Kidney (tissue), 14 donors: ENCODE measurements around the gene SYNPO2. TPM values are rescaled to one million over a fixed set of nuclear protein-coding genes. Genes with fewer than 3 reads are reported as not detected.

ENCODE experiments used
- DNase-seq, 5 donors: peaks; one replicate each; pipeline ENCODE4 v3.0.0-alpha.2; 2013 to 2020
- FAIRE-seq: peaks from 2 replicates; lab custom pipeline; 2012; peaks lifted over from hg19 to GRCh38; lab: Jason Lieb, UNC
- H3K27ac ChIP-seq, 2 donors: one replicate each; pipeline ENCODE4 v1.7.0; 2013; ENCODE audit warnings: low read depth in 2 of 2, low read length in 2 of 2, inconsistent platforms in 1 of 2
- H3K27me3 ChIP-seq: one replicate; pipeline ENCODE4 v1.7.1; 2013; ENCODE audit warnings: low read length, inconsistent platforms; ENCODE audit not compliant: control insufficient read depth, insufficient read depth
- H3K36me3 ChIP-seq, 3 donors: one replicate each; pipeline versions ENCODE4 v1.7.0 to v1.7.1; 2013; ENCODE audit warnings: low read length in 3 of 3, control low read depth in 1 of 3, inconsistent platforms in 1 of 3; ENCODE audit not compliant: insufficient read depth in 3 of 3, control insufficient read depth in 2 of 3
- H3K4me1 ChIP-seq, 3 donors: one replicate each; pipeline versions ENCODE4 v1.7.0 to v1.7.1; 2013; ENCODE audit warnings: low read length in 3 of 3, inconsistent platforms in 1 of 3, low read depth in 1 of 3; ENCODE audit not compliant: control insufficient read depth in 2 of 3, insufficient read depth in 2 of 3
- H3K4me3 ChIP-seq, 3 donors: one replicate each; pipeline versions ENCODE4 v1.7.0 to v1.8.1; 2013; ENCODE audit warnings: low read length in 3 of 3, control low read depth in 1 of 3, inconsistent platforms in 1 of 3
- H3K9ac ChIP-seq, 3 donors: one replicate each; pipeline versions ENCODE4 v1.7.0 to v1.7.1; 2013; ENCODE audit warnings: low read length in 3 of 3, control low read depth in 1 of 3, inconsistent platforms in 1 of 3
- H3K9me3 ChIP-seq, 3 donors: one replicate each; pipeline versions ENCODE4 v1.7.0 to v1.7.1; 2013; ENCODE audit warnings: low read length in 3 of 3, control low read depth in 1 of 3, inconsistent platforms in 1 of 3; ENCODE audit not compliant: control insufficient read depth in 2 of 3, insufficient read depth in 1 of 3
- intact Hi-C: fragments of 100-400 bp; cut with DNase I; formaldehyde crosslinking; loops from one replicate; pipeline ENCODE4 v1.11.1; 2022
- polyA plus RNA-seq: library from polyadenylated mRNA; stranded (reverse); fragments of 350-450 nt; fragmentation: Illumina TruSeq; extraction: RNeasy Lipid Tissue Mini Kit (QIAGEN cat#74804); gene quantifications from one replicate; pipeline ENCODE4 v1.2.3, GENCODE V29; 2014; ENCODE audit warnings: low read depth, low replicate concordance; ENCODE audit not compliant: insufficient read depth
- total RNA-seq: library from RNA; stranded (reverse); fragmentation: NEBNext Ultra II Directional; extraction: Animal tissue kit (Norgen Biotek cat#: 25700); gene quantifications from one replicate; pipeline ENCODE4 v1.2.1, GENCODE V29; 2021
- TF ChIP-seq, protein P1 (sequence below): IDR thresholded peaks from 3 replicates; pipeline ENCODE4 v1.5.1; 2012; ENCODE audit warnings: mild to moderate bottlenecking, moderate library complexity, borderline replicate concordance; ENCODE audit not compliant: insufficient read depth; ENCODE audit errors: extremely low read depth
- donor health status: control.
- donor health status: control.
- donor health status: control.
- donor health status: control.
- donor health status: control.
- donor health status: DM: yes; HTN: yes; CAD: no.
- donor health status: Normal renal cell carcinoma (clear cell type).

The SYNPO2 gene
- total and polyA plus RNA-seq, 2 donors from 2014 or later = 7.5 to 56.5 TPM

DNA sequence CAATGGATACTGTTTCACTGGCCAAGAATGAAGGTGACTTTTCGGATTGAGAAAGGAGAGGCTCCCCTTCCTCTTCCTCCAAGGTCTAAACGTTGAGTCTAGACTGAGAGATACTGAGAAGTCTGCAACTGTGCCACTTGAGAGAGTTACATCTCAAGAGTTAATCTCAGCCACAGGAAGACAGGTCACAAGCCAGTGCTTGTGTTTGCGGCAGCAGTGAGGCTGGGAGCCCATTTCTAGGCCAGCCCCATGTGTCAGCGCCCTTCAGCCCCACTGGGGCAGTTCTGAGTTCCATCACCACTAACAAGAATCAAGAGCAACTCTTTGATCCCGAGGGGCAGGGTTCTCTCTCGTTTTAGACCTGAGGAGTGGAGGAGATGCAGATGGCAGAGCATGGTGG, 45.4 kb upstream of the SYNPO2 start:
- FAIRE-seq (no peak), DNase-seq (no peak)
- H3K27ac ChIP-seq = no peak overlapping the region
- H3K9ac ChIP-seq = no peak overlapping the region
- no peak overlapping the region for H3K4me3 ChIP-seq
- intact Hi-C loops = no loop called here
- H3K9me3 ChIP-seq = no peaks in the 10 kb centered on the region
- TF ChIP-seq, protein P1, sequence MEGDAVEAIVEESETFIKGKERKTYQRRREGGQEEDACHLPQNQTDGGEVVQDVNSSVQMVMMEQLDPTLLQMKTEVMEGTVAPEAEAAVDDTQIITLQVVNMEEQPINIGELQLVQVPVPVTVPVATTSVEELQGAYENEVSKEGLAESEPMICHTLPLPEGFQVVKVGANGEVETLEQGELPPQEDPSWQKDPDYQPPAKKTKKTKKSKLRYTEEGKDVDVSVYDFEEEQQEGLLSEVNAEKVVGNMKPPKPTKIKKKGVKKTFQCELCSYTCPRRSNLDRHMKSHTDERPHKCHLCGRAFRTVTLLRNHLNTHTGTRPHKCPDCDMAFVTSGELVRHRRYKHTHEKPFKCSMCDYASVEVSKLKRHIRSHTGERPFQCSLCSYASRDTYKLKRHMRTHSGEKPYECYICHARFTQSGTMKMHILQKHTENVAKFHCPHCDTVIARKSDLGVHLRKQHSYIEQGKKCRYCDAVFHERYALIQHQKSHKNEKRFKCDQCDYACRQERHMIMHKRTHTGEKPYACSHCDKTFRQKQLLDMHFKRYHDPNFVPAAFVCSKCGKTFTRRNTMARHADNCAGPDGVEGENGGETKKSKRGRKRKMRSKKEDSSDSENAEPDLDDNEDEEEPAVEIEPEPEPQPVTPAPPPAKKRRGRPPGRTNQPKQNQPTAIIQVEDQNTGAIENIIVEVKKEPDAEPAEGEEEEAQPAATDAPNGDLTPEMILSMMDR = no peak
- H3K36me3 ChIP-seq = no peaks in the 10 kb centered on the region
- no peaks in the 10 kb centered on the region for H3K4me1 ChIP-seq
- H3K27me3 ChIP-seq = no peaks in the 10 kb centered on the region

DNA sequence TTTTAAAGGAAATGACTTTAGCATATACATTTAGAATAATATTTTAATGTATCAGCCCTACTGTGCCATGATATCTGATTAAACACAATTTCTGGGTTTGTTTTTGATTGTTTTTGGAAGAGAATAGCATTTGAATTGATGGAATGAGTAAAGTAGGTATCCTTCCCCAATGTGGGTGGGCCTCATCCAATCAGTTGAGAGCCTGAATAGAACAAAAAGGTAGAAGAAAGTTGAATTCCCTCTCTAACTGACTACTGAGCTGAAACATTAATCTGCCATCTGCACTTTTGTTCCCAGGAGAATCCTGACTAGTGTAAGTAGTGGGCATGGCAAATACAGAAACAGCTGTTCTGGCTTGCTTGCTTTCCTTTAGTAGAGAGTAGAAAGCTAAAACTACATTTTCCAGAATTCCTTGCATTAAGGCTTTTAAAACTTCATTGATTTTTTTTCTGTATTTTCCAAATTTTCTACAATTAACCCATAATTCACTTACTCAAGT, 43.1 kb upstream of the SYNPO2 start:
- TF ChIP-seq, protein P1 = no peak
- Histone ChIP-seq H3K9ac (no peak overlapping the region), H3K4me1 (no peaks in the 10 kb centered on the region), H3K4me3 (no peak overlapping the region), H3K27me3 (no peaks in the 10 kb centered on the region), H3K9me3 (no peaks in the 10 kb centered on the region), H3K36me3 (no peaks in the 10 kb centered on the region), H3K27ac (no peak overlapping the region)
- FAIRE-seq = no peak
- intact Hi-C loops = no loop called here
- no peak for DNase-seq

DNA sequence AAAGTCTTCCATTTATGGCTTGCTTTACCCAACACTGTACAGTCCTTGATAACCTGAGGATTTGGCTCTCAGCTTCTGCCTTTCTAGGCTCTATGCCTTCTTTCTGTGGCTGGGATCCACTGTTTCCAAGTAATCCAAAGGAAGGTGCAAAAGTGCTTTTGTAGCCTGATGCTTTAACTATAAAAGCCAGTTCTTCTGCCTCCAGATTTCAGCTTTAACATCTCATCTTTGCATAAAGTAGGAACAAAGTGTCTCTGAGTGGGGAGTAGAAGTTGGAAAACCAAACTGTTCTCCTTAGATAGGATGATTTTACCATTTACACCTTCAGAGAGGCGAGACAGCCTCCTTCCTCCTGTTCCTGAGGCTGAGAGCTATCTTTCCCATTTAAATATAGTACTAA, 41.7 kb upstream of the SYNPO2 start:
- no peak for FAIRE-seq
- intact Hi-C loops = no loop called here
- H3K9me3 ChIP-seq = no peaks in the 10 kb centered on the region
- DNase-seq = no peak
- no peaks in the 10 kb centered on the region for H3K27me3 ChIP-seq
- no peak overlapping the region for H3K4me3 ChIP-seq
- no peaks in the 10 kb centered on the region for H3K4me1 ChIP-seq
- H3K36me3 ChIP-seq = no peaks in the 10 kb centered on the region
- TF ChIP-seq, protein P1 = no peak
- H3K27ac ChIP-seq = no peak overlapping the region
- H3K9ac ChIP-seq = no peak overlapping the region

DNA sequence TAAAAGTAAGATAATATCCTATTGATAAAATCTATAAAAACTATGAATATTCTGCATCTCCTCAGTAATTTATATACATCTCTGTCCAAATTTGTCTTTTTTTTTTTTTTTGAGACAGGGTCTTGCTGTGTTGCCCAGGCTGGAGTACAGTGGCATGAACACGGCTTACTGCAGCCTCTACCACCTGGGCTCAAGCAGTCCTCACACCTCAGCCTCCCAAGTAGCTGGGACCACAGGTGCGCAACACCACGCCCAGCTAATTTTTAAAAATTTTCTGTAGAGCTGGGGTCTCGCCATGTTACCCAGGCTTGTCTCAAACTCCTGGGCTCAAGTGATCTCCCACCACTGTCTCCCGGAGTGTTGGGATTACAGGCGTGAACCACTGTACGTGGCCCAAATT, 40.4 kb upstream of the SYNPO2 start:
- FAIRE-seq = no peak
- H3K4me3 ChIP-seq = no peak overlapping the region
- no peaks in the 10 kb centered on the region for H3K4me1 ChIP-seq
- H3K9me3 ChIP-seq = no peaks in the 10 kb centered on the region
- TF ChIP-seq, protein P1 = no peak
- intact Hi-C loops = no loop called here
- H3K27me3 ChIP-seq = no peaks in the 10 kb centered on the region
- no peaks in the 10 kb centered on the region for H3K36me3 ChIP-seq
- no peak overlapping the region for H3K9ac ChIP-seq
- no peak overlapping the region for H3K27ac ChIP-seq
- DNase-seq = no peak
